KG1 (cell line): ENCODE data around the gene AKTIP.
"Not testable (repeated sequence)": the region's sequence is repeated elsewhere in the genome, so short reads cannot be mapped to it uniquely, and the experiment has no call there.

ENCODE experiments used
- DNase-seq: peaks from one replicate; lab custom pipeline; 2025; lab: John Stamatoyannopoulos, UW

The AKTIP gene

DNA sequence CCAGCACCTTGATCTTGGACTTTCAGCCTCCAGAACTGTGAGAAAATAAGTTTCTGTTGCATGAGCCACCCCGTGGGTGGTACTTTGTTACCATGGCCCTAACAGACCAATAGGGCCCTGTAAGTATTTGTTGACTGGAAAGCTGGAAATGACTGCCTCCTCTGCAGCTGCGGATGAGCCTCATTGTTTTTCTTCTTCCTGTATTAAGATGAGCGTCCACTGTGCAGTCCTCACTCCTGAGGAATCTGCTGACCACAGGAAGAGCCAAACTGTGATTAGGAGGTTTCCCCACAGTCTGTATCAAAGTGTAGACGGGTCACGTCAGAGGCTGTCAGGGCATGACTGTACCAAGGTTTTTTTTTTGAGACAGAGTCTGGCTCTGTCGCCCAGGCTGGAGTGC lies 12.2 kb upstream of the AKTIP start:
- DNase-seq: no peak

DNA sequence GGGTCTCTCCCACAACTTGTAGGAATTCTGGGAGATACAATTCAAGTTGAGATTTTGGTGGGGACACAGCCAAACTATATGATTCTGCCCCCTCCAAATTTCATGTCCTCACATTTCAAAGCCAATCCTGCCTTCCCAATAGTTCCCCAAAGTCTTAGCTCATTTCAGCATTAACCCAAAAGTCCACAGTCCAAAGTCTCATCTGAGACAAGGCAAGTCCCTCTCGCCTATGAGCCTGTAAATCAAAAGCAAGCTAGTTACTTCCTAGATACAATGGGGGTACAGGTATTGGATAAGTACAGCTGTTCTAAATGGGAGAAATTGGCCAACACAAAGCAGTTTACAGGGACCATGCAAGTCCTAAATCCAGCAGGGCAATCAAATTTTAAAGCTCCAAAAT lies 9.8 kb upstream of the AKTIP start:
- DNase-seq: not testable (repeated sequence)

DNA sequence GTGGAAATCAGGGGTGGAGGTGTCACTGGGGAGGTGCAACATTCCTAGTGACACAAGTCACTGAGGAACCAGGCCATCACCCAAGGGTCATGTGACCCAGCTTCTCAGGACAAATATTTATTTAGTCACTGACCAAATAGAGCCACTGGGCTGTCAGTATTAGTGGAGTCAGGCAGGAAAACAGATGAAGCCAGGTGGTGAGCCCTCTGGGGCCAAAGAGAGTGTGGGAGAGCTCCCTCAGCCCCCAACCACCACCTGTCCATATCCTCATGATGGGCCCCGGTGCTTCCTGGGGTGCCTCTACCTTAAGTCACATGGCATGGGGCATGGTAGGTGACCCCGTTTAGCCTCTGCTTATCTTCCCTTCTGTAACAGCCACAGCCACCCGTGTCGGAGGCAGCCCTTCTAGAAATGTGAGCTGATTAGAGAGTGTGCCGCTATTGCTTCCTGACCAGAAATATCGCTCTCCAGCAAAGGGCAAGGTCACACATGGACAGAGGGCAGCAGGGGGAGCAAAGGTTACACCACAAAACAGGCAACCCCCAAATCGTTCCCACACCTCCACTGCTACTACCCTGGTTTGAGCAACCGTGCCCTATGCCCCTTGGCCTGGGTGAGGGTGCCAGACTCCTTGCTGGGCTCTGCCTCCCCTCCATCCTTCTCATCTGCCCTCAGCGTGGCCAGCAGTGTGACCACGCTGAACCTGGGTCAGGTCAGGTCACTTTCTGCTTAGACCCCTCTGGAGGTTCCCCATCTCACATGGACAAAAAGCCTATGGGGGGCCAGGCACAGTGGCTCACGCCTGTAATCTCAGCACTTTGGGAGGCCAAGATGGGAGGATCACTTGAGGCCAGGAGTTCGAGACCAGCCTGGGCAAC lies 8.6 kb upstream of the AKTIP start:
- no peak for DNase-seq

- no peak for DNase-seq
These were observed 8.0 kb upstream of the AKTIP start for GRCh38 chr16:53511084-53511402.

DNA sequence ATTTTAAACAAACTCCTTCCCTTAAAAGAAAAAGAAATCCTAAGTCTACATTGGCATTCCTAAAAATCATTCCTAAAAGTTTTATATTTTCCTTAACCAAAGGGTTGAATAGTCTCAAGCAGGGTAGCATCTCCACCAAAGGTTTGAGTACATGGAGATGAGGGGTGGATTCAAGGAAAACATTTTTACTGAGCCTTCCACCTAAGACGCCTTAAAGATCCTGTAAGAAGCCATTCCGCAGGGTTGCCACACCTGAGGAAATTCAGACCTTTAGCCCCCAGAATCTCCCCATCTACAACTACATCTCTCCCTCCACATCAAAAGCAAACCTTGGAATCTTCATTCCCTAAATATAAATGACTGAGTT lies 7.7 kb upstream of the AKTIP start:
- no peak for DNase-seq

DNA sequence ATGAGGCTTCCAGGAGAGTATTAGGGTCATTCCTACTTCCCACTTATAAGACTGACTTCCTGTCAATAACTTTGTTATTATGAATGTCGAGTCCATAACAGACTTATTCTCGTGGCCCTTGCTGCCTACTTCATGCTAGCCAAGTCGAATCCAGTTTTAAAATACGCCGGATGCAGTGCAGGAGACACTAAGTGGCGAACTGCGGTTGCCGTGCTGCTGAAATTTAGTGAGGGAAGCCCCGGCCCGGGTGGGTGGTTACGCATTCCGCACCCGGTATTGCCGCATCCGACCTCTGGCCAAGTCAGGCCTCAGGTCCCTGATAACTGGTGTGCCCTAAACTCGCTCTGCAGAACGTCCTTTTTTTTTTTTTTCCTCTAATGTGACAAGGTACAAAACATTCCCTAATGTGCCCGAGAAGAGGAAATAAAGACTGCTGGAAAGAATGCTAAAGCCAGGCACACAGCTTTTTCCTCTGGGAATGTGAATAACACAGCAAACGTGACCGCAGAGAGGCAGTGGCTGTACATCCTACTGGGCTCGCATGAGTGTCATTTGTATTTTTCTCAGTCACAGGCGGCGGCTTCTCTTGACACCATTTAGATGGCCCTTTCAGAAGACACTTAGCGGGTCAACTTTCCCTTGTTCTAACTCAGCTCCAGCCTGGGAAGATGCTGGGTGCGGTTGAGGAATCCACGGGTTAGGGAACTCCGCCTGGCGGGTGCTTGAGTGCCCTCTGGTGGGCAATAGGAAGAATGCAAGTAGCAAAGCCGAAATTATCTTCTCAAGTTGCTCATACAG lies 7.1 kb upstream of the AKTIP start:
- DNase-seq: no peak

- no peak for DNase-seq
These were observed 4.6 kb upstream of the AKTIP start for GRCh38 chr16:53507464-53508179.

DNA sequence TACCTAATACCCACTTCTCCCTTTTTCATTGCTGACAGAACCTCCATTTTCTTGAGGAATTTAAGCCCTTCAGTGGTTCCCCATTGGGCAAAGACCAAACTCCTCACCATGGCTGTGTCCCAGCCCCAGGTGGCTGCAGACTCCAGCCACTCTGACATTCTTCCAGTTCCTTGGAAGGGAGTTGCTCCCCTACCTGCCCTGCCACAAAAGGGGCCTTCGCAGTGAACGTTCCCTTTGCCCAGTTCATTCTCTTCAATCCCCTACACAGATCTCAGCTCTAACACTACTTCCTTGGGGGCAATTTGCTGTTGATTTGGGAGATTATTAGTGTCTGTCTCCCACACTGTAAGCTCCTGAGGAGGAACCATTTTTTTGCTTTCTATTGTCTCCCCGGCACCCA lies 3.2 kb upstream of the AKTIP start:
- DNase-seq: no peak

GRCh38 chr16:53504665-53505064 lies 1.7 kb upstream of the AKTIP start:
- no peak for DNase-seq

- DNase-seq: no peak
These were observed 1.1 kb upstream of the AKTIP start for GRCh38 chr16:53503991-53504663.

GRCh38 chr16:53503270-53503923 lies 388 bp upstream of the AKTIP start:
- peak; percentile 93 for DNase-seq

DNA sequence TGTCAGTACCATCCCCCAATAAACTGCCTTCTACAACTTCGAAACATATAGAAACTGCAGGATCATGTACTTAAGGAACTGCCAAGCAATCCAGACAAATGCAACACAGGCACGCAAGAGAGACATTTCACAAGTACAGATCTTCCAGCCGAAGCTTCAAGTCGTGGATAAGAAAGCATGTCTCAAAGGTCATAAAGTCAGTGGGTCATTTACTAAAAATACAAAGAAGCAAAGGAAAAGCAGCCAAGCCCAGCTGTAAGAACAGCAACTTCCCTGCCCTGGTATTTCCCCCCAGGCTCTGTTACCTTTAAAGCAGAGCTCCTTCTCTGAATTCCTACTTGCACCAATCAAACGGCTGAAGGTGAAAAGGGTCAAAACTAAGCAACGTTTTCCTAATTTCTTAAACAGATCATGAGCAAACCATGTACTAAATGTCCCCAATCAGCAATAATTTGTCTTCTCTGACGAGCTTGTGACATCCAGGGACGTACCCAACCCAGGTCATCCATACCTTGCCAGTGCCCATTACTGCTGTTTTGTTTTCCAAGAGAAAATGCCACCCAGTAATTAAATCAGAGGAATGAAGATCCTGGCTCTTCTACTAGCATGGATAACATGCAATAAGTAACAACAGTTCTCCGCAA lies 1.7 kb downstream of the AKTIP start:
- DNase-seq: no peak

DNA sequence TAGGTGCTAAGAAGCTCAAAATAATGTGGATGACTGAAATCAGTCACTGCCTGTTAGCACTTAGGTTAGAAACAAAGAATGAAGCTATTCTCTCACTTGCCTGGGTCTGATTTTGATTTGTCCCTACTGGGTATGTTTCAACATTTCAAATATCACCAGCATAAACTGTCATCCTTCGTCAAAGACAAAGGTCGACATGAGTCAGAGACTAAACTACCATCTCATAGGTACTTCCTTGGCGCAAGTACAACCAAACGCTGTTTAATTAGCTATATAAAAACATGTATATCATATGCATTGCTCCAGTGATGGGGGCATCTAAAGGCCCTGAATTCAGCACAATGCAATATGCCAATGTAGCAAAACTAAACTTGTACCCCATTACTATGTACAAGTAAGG lies 4.0 kb downstream of the AKTIP start:
- no peak for DNase-seq

DNA sequence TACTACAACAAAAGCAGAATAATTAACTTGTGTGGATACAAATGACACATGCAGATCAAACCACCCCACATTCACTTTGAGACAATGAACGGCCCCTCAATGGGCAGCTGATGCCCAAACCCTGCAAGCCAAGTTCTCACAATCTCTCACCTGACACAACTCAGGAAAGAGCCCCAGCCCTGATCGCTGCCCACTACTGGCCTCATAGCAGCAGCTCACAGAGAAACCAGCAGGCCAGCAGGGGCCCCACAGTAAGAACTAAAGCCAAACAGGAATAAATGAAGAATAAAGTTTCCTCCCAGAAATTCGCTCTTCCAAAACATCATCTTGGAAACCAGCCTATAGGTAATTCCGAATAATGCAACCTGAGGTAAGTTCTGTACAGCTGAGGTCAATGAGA lies 7.7 kb downstream of the AKTIP start:
- DNase-seq: no peak

- DNase-seq: no peak
These were observed 8.4 kb downstream of the AKTIP start for GRCh38 chr16:53494636-53495035.

DNA sequence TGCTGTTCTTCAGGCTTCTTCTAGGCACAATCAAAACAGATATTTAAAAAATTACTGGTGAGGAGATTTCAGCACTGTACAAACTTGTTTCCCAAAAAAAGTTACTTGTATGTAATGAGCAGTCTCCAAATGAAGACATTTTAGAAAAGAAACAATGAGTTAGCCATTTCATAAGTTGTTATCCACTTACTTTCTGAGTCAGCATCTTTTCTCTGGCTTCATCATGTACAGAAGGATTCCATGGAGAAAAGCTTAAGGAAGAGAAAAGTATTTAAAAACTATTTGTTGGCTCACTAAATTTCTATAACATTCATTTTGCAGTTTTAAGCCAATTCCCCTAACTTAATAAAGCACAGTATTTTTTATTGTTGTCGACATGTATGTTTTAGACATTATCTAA lies 10.5 kb downstream of the AKTIP start:
- no peak for DNase-seq

- no peak for DNase-seq
These were observed 13.3 kb downstream of the AKTIP start for GRCh38 chr16:53489755-53490154.

DNA sequence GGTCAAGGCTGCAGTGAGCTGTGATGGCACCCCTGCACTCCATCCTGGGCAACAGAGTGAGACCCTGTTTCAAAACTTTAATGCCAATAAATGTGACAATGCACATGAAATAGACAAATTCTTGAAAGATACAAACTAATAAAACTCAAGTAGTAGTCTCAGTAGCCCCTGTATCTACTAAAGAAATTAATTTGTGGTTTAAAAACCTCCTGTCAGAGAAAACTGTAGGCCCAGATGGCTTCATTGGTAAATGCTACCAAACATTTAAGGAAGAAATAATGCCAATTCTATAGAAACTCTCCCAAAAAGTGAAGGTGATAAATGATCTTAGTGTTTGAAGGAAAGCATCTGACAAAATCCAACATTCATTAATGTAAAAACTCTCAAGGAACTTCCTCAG lies 16.8 kb downstream of the AKTIP start:
- DNase-seq: no peak

- DNase-seq: no peak
These were observed 18.5 kb downstream of the AKTIP start for GRCh38 chr16:53484542-53484941.

- DNase-seq: no peak
These were observed 20.9 kb downstream of the AKTIP start for GRCh38 chr16:53482123-53482522.

GRCh38 chr16:53480394-53480793 lies 22.6 kb downstream of the AKTIP start:
- no peak for DNase-seq
